Parathyroid adenoma (tissue), 2 donors: Measurements from ENCODE around the gene WDR20.
A peak's percentile ranks its signal among the peaks of the same experiment; 100 is the strongest.

Source experiments
- H2AFZ ChIP-seq: fragments of 300-600 bp; sonication (generic); one replicate; pipeline ENCODE4 v1.7.0; 2017; ENCODE audit warnings: antibody characterized with exemption, mild to moderate bottlenecking
- H3K27ac ChIP-seq: fragments of 300-600 bp; sonication (generic); one replicate; pipeline ENCODE4 v1.7.0; 2017
- H3K27me3 ChIP-seq: fragments of 300-600 bp; sonication (generic); one replicate; pipeline ENCODE4 v1.7.0; 2017; ENCODE audit warnings: low read length; ENCODE audit not compliant: control insufficient read depth, insufficient read depth
- H3K36me3 ChIP-seq: fragments of 300-600 bp; sonication (generic); one replicate; pipeline ENCODE4 v1.7.0; 2017; ENCODE audit warnings: low read length; ENCODE audit not compliant: control insufficient read depth, insufficient read depth
- H3K4me1 ChIP-seq: fragments of 300-600 bp; sonication (generic); one replicate; pipeline ENCODE4 v1.7.0; 2017; ENCODE audit warnings: control low read depth
- H3K4me2 ChIP-seq: fragments of 300-600 bp; sonication (generic); one replicate; pipeline ENCODE4 v1.7.0; 2017; ENCODE audit warnings: low read length
- H3K4me3 ChIP-seq: fragments of 300-600 bp; sonication (generic); one replicate; pipeline ENCODE4 v1.7.0; 2017; ENCODE audit warnings: low read depth, low read length
- H3K79me2 ChIP-seq: fragments of 300-600 bp; sonication (generic); one replicate; pipeline ENCODE4 v1.7.0; 2017; ENCODE audit warnings: control low read depth
- H3K9ac ChIP-seq: fragments of 300-600 bp; sonication (generic); one replicate; pipeline ENCODE4 v1.7.0; 2017; ENCODE audit warnings: mild to moderate bottlenecking
- H3K9me3 ChIP-seq: fragments of 300-600 bp; sonication (generic); one replicate; pipeline ENCODE4 v1.7.0; 2017; ENCODE audit warnings: low read length; ENCODE audit not compliant: control insufficient read depth
- CTCF ChIP-seq: fragments of 300-600 bp; sonication (generic); IDR thresholded peaks from one replicate; pipeline ENCODE4 v1.7.0; 2017; ENCODE audit warnings: antibody characterized with exemption, mild to moderate bottlenecking
- donor health status: primary hyperparathyroidism.

Gene WDR20

GRCh38 chr14:102138961-102139285 lies 774 bp upstream of the WDR20 start:
- Histone ChIP-seq H3K4me2 (peak overlapping the region; percentile 91), H3K9ac (no peak overlapping the region)
- TF ChIP-seq CTCF = no peak

GRCh38 chr14:102140027-102140749 lies 491 bp downstream of the WDR20 start:
- Histone ChIP-seq H3K4me3 (peak overlapping the region; percentile 97), H3K9me3 (no peaks in the 10 kb centered on the region), H3K27me3 (no peaks in the 10 kb centered on the region), H3K4me1 (peaks cover 3% of the 10 kb centered on the region), H3K9ac (peak overlapping the region; percentile 95), H3K36me3 (no peaks in the 10 kb centered on the region), H3K4me2 (peak overlapping the region; percentile 85), H3K27ac (peak overlapping the region; percentile 88), H2AFZ (peak overlapping the region; percentile 82), H3K79me2 (peaks cover 25% of the 10 kb centered on the region)
- TF ChIP-seq CTCF = no peak

More at GRCh38 chr14:102138961-102139285, 774 bp upstream of the WDR20 start:
- H3K36me3 ChIP-seq = no peaks in the 10 kb centered on the region
- H2AFZ ChIP-seq = peak overlapping the region; percentile 82
- peaks cover 13% of the 10 kb centered on the region for H3K79me2 ChIP-seq
- no peaks in the 10 kb centered on the region for H3K9me3 ChIP-seq
- peaks cover 3% of the 10 kb centered on the region for H3K4me1 ChIP-seq
- peak overlapping the region; percentile 88 for H3K27ac ChIP-seq
- H3K27me3 ChIP-seq = no peaks in the 10 kb centered on the region
- H3K4me3 ChIP-seq = peak overlapping the region; percentile 97

GRCh38 chr14:102140750-102141145 lies 1.1 kb downstream of the WDR20 start:
- Histone ChIP-seq H3K27ac (peak overlapping the region; percentile 88), H3K4me2 (peak overlapping the region; percentile 85), H2AFZ (peak overlapping the region; percentile 82), H3K27me3 (no peaks in the 10 kb centered on the region), H3K9ac (no peak overlapping the region), H3K9me3 (no peaks in the 10 kb centered on the region), H3K4me3 (peak overlapping the region; percentile 97), H3K36me3 (no peaks in the 10 kb centered on the region), H3K4me1 (peaks cover 3% of the 10 kb centered on the region), H3K79me2 (peaks cover 31% of the 10 kb centered on the region)
- no peak for TF ChIP-seq CTCF

GRCh38 chr14:102141797-102142196 lies 2.1 kb downstream of the WDR20 start:
- H3K27ac ChIP-seq = no peak overlapping the region
- H3K27me3 ChIP-seq = no peaks in the 10 kb centered on the region
- TF ChIP-seq CTCF = no peak
- H3K9ac ChIP-seq = no peak overlapping the region
- no peaks in the 10 kb centered on the region for H3K9me3 ChIP-seq
- H3K4me2 ChIP-seq = no peak overlapping the region
- H2AFZ ChIP-seq = no peak overlapping the region
- no peak overlapping the region for H3K4me3 ChIP-seq
- no peaks in the 10 kb centered on the region for H3K36me3 ChIP-seq
- H3K79me2 ChIP-seq = peaks cover 41% of the 10 kb centered on the region
- H3K4me1 ChIP-seq = peaks cover 3% of the 10 kb centered on the region

GRCh38 chr14:102144914-102145313 lies 5.2 kb downstream of the WDR20 start:
- Histone ChIP-seq H3K4me3 (no peak overlapping the region), H3K9me3 (no peaks in the 10 kb centered on the region), H3K4me2 (no peak overlapping the region), H3K79me2 (peaks cover 65% of the 10 kb centered on the region), H3K36me3 (no peaks in the 10 kb centered on the region), H3K27ac (no peak overlapping the region), H2AFZ (no peak overlapping the region), H3K9ac (no peak overlapping the region), H3K27me3 (no peaks in the 10 kb centered on the region), H3K4me1 (peaks cover 3% of the 10 kb centered on the region)
- no peak for TF ChIP-seq CTCF
